BLaER1 treated with 17β-estradiol and CSF1 and Interleukin-3, amounts not matched to agents 10 nM and 100 nM (cell line): Measurements from ENCODE around the gene TP73.
A peak's percentile ranks its signal among the peaks of the same experiment; 100 is the strongest.

Experiments used
- H3K27ac ChIP-seq, 11 experiments: shearing (Covaris generic); formaldehyde crosslinking; 2 replicates each; pipeline ENCODE4 v1.8.1; 2022
- H3K27me3 ChIP-seq, 11 experiments: shearing (Covaris generic); formaldehyde crosslinking; 2 replicates each; pipeline ENCODE4 v1.8.1; 2022
- H3K36me3 ChIP-seq, 11 experiments: shearing (Covaris generic); formaldehyde crosslinking; 2 replicates each; pipeline ENCODE4 v1.8.1; 2022
- H3K4me1 ChIP-seq, 10 experiments: shearing (Covaris generic); formaldehyde crosslinking; 2 replicates each; pipeline ENCODE4 v1.8.1; 2022
- H3K4me2 ChIP-seq, 11 experiments: shearing (Covaris generic); formaldehyde crosslinking; 2 replicates each; pipeline ENCODE4 v1.8.1; 2022
- H3K4me3 ChIP-seq, 10 experiments: shearing (Covaris generic); formaldehyde crosslinking; 2 replicates each; pipeline ENCODE4 v1.8.1; 2022
- H3K9ac ChIP-seq, 11 experiments: shearing (Covaris generic); formaldehyde crosslinking; 2 replicates each; pipeline ENCODE4 v1.8.1; 2022
- H3K9me3 ChIP-seq, 11 experiments: shearing (Covaris generic); formaldehyde crosslinking; replicated peaks in 1 of 11; 2 replicates each; pipeline ENCODE4 v1.8.1; 2022
- H4K20me1 ChIP-seq, 11 experiments: shearing (Covaris generic); formaldehyde crosslinking; 2 replicates each; pipeline ENCODE4 v1.8.1; 2022
- Cebpa-rat ChIP-seq, 11 experiments: shearing (Covaris generic); IDR thresholded peaks; 2 replicates each; pipeline ENCODE4 v1.8.1; 2022

Gene TP73

DNA sequence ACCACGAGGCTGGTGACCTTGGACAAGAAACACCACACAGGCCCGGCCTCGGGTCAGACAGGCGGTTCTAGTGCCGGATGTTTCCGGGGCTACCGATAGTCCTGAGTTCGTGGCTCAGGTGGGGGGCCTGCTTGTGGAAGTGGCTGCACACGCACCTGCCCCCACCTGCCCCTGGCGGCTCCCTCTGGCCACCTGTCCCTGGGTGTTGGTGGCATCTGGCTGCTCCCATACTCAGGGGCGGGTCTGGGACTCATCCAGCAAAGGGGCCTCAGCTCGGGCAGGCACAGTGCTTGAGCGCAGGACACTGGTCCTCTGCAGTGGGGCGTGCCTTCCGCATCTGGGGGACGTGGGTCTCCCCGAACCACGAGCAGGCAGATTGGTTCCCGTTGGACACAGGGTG, 33.6 kb downstream of the TP73 start:
- H3K9me3 ChIP-seq, result no peaks in the 10 kb centered on the region
- H3K27ac ChIP-seq, result peak overlapping the region in 1 of 11 experiments; percentile 68; a peak in 1 of 22 replicates
- H3K27me3 ChIP-seq, result no peaks in the 10 kb centered on the region
- H3K9ac ChIP-seq, result peak overlapping the region in 3 of 11 experiments; percentile 29 to 63 (median 56); a peak in 3 of 22 replicates
- no peaks in the 10 kb centered on the region for H3K36me3 ChIP-seq
- H3K4me2 ChIP-seq, result peak overlapping the region in 9 of 11 experiments; percentile 73 to 97 (median 93); a peak in 16 of 22 replicates
- H3K4me1 ChIP-seq, result peaks cover 46 to 100% (median 98%) of the 10 kb centered on the region in 10 experiments
- no peak for TF ChIP-seq Cebpa-rat (IDR thresholded peaks at IDR 0.05)
- H3K4me3 ChIP-seq, result no peak overlapping the region
- H4K20me1 ChIP-seq, result no peaks in the 10 kb centered on the region

- TF ChIP-seq Cebpa-rat (IDR thresholded peaks at IDR 0.05), result no peak
- H4K20me1 ChIP-seq, result no peaks in the 10 kb centered on the region
- H3K27me3 ChIP-seq, result no peaks in the 10 kb centered on the region
- H3K4me3 ChIP-seq, result peak overlapping the region in 1 of 10 experiments; percentile 9; a peak in 3 of 20 replicates
- H3K4me1 ChIP-seq, result peaks cover 42 to 100% (median 98%) of the 10 kb centered on the region in 10 experiments
- no peaks in the 10 kb centered on the region for H3K36me3 ChIP-seq
- H3K9ac ChIP-seq, result peak overlapping the region in 8 of 11 experiments; percentile 3 to 63 (median 42); a peak in 10 of 22 replicates
- H3K27ac ChIP-seq, result peak overlapping the region in 8 of 11 experiments; percentile 2 to 68 (median 42); a peak in 12 of 22 replicates
- H3K9me3 ChIP-seq, result no peaks in the 10 kb centered on the region
- H3K4me2 ChIP-seq, result peak overlapping the region; percentile 71 to 97 (median 91); a peak in 21 of 22 replicates
Observed at GRCh38 chr1:3687504-3687903, 35.2 kb downstream of the TP73 start.

DNA sequence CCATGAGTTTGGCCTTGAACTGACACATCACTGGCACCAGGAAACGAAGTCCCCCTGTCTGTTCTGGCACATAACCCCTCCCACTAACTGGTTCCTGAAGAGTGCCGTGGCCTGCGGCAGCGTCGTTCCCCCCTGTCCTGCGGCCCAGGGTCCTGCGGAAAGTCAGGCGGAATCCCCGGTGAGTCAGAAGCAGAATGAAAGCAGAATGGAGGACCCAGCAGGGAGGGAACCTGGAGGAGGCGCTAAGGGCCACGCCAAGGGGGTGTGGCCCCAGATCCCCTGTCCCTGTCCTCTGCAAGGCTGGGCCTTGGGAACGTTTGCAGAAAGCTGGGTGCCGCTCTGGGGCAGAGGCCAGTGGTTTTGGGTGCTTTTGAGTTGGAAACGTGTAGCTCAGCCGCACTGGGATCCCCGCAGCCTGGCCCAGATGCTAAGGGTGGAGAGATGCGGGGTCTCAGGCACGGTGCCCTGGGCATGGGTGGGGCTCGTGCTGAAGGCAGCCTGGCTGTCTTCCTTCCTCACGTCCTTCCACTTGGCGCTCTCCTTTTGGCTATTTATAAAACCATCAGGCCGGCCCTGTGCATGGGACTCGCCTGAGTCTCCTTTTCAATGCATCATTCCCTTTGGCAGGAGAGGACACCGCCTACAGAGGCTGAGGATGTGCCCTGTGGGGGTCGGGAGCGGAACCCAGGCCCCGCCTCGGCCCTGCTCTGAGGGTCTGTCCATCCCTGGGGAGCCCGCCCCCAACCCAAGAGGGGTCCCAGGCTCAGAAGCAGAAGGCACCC, 36.2 kb downstream of the TP73 start:
- Histone ChIP-seq H3K4me3 (peak overlapping the region in 6 of 10 experiments; percentile 0 to 29 (median 10); a peak in 5 of 20 replicates), H3K9me3 (no peaks in the 10 kb centered on the region), H3K27me3 (no peaks in the 10 kb centered on the region), H3K27ac (peak overlapping the region in 8 of 11 experiments; percentile 39 to 68 (median 54); a peak in 16 of 22 replicates), H3K4me1 (peaks cover 46 to 100% (median 98%) of the 10 kb centered on the region in 10 experiments), H3K4me2 (peak overlapping the region; percentile 71 to 97 (median 91)), H3K9ac (peak overlapping the region; percentile 13 to 67 (median 49); a peak in 18 of 22 replicates), H3K36me3 (no peaks in the 10 kb centered on the region), H4K20me1 (no peaks in the 10 kb centered on the region)
- TF ChIP-seq Cebpa-rat (IDR thresholded peaks at IDR 0.05), result no peak

- Histone ChIP-seq H3K4me2 (peak overlapping the region; percentile 71 to 97 (median 91)), H4K20me1 (no peaks in the 10 kb centered on the region), H3K27me3 (no peaks in the 10 kb centered on the region), H3K4me1 (peaks cover 41 to 93% (median 91%) of the 10 kb centered on the region in 10 experiments), H3K27ac (peak overlapping the region in 9 of 11 experiments; percentile 20 to 68 (median 53); a peak in 15 of 22 replicates), H3K9ac (peak overlapping the region; percentile 13 to 67 (median 49); a peak in 18 of 22 replicates), H3K36me3 (no peaks in the 10 kb centered on the region), H3K4me3 (peak overlapping the region in 6 of 10 experiments; percentile 0 to 29 (median 10); a peak in 5 of 20 replicates), H3K9me3 (no peaks in the 10 kb centered on the region)
- TF ChIP-seq Cebpa-rat (IDR thresholded peaks at IDR 0.05), result no peak
Observed at GRCh38 chr1:3689138-3689750, 36.9 kb downstream of the TP73 start.

- H3K27me3 ChIP-seq, result no peaks in the 10 kb centered on the region
- no peaks in the 10 kb centered on the region for H3K36me3 ChIP-seq
- no peak for TF ChIP-seq Cebpa-rat (IDR thresholded peaks at IDR 0.05)
- peak overlapping the region; percentile 15 to 97 (median 91); a peak in 19 of 22 replicates for H3K4me2 ChIP-seq
- no peaks in the 10 kb centered on the region for H3K9me3 ChIP-seq
- H4K20me1 ChIP-seq, result no peaks in the 10 kb centered on the region
- H3K27ac ChIP-seq, result peak overlapping the region in 6 of 11 experiments; percentile 39 to 68 (median 60); a peak in 7 of 22 replicates
- H3K4me3 ChIP-seq, result no peak overlapping the region
- peak overlapping the region in 3 of 11 experiments; percentile 20 to 58 (median 51); a peak in 4 of 22 replicates for H3K9ac ChIP-seq
- H3K4me1 ChIP-seq, result peaks cover 39 to 86% (median 84%) of the 10 kb centered on the region in 10 experiments
Observed at GRCh38 chr1:3690282-3691065, 38.2 kb downstream of the TP73 start.

DNA sequence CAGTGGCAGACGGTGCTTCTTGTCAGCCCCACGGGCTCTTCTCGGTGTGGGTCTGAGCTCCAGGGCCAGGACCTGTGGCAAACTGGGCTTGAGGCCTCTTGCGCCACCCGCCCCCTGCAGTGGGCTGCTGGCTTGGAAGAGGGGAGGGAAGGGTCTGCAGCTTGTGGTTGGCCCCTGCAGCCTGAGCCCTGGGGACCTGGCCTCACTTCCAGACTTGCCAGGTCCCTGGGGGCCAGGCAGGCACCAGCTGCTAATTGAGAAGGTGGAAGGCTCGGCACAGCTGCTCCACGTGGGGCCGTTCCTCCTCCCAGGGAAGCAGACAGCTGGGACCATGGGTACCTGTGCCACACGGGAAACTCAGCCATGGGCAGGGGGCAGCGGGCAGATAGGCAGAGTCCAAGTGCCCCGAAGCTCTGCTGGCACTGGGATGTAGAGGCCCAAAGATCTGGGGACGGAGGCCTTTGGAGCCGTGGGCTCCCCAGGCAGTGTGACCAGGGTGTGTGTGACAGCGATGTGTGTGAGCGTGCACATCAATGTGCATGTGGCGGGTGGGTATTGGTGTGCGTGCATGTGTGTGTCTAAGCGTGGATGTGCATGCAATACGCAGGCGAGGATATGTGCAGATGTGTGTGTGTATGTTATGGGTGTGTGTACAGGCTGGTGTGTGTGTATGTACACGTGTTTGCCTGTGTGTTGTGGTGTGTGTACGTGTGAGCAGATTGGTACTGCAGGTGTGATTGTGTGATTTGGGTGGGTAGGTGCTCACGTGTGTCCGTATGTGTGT, 39.3 kb downstream of the TP73 start:
- Histone ChIP-seq H3K27ac (peak overlapping the region in 3 of 11 experiments; percentile 28 to 68 (median 37); a peak in 3 of 22 replicates), H3K4me1 (peaks cover 39 to 86% (median 84%) of the 10 kb centered on the region in 10 experiments), H3K4me2 (peak overlapping the region; percentile 15 to 97 (median 91); a peak in 20 of 22 replicates), H3K27me3 (peaks cover 0 to 9% (median 6%) of the 10 kb centered on the region in 11 experiments; a peak in 9 of 22 replicates), H3K9ac (peak overlapping the region in 6 of 11 experiments; percentile 20 to 54 (median 32); a peak in 7 of 22 replicates), H3K9me3 (no peaks in the 10 kb centered on the region), H3K36me3 (no peaks in the 10 kb centered on the region), H3K4me3 (no peak overlapping the region; a peak in 1 of 20 replicates), H4K20me1 (no peaks in the 10 kb centered on the region)
- TF ChIP-seq Cebpa-rat (IDR thresholded peaks at IDR 0.05), result no peak

- peak overlapping the region in 4 of 11 experiments; percentile 2 to 68 (median 42); a peak in 3 of 22 replicates for H3K27ac ChIP-seq
- no peak for TF ChIP-seq Cebpa-rat (IDR thresholded peaks at IDR 0.05)
- H3K4me3 ChIP-seq, result no peak overlapping the region
- H3K9me3 ChIP-seq, result no peaks in the 10 kb centered on the region
- H4K20me1 ChIP-seq, result no peaks in the 10 kb centered on the region
- H3K36me3 ChIP-seq, result no peaks in the 10 kb centered on the region
- peaks cover 34 to 81% (median 79%) of the 10 kb centered on the region in 10 experiments for H3K4me1 ChIP-seq
- H3K4me2 ChIP-seq, result peak overlapping the region; percentile 31 to 97 (median 91)
- H3K27me3 ChIP-seq, result peaks cover 0 to 10% (median 6%) of the 10 kb centered on the region in 11 experiments; a peak in 9 of 22 replicates
- peak overlapping the region in 3 of 11 experiments; percentile 1 to 15 (median 5); a peak in 2 of 22 replicates for H3K9ac ChIP-seq
Observed at GRCh38 chr1:3692598-3692997, 40.3 kb downstream of the TP73 start.
